ENCODE measurements around the gene VWA7. TPM values are rescaled to one million over a fixed set of nuclear protein-coding genes. Genes with fewer than 3 reads are reported as not detected.

Gene VWA7
- total and polyA plus RNA-seq, 2 donors from 2014 or later: 10.2 to 32.5 TPM

GRCh38 chr6:31744422-31744821 lies 32.7 kb downstream of the VWA7 start:
- no peaks in the 10 kb centered on the region for H3K27me3 ChIP-seq (ENCODE audit: control insufficient read depth, insufficient read depth, low read length)
- DNase-seq (no peak), FAIRE-seq (no peak)
- H3K4me1 ChIP-seq (ENCODE audit: control insufficient read depth in 2 of 3, insufficient read depth in 2 of 3, low read depth in 1 of 3, low read length in 3 of 3): peaks cover 0 to 4% (median 4%) of the 10 kb centered on the region in 3 donors
- H3K4me3 ChIP-seq (ENCODE audit: low read length in 3 of 3): no peak overlapping the region
- H3K36me3 ChIP-seq (ENCODE audit: control insufficient read depth in 2 of 3, insufficient read depth in 3 of 3, low read length in 3 of 3): peaks cover 2 to 3% (median 3%) of the 10 kb centered on the region in 3 donors
- intact Hi-C loops (cut with DNase I): no loop called here
- no peaks in the 10 kb centered on the region for H3K9me3 ChIP-seq (ENCODE audit: control insufficient read depth in 2 of 3, insufficient read depth in 1 of 3, low read length in 3 of 3)
- no peak overlapping the region for H3K27ac ChIP-seq (ENCODE audit: low read depth in 2 of 2, low read length in 2 of 2)
- no peak overlapping the region for H3K9ac ChIP-seq (ENCODE audit: low read length in 3 of 3)
- no peak for TF ChIP-seq CTCF (IDR thresholded peaks at IDR 0.05; ENCODE audit: borderline replicate concordance, extremely low read depth, insufficient read depth)

GRCh38 chr6:31742894-31743293 lies 34.2 kb downstream of the VWA7 start:
- no peaks in the 10 kb centered on the region for H3K27me3 ChIP-seq (ENCODE audit: control insufficient read depth, insufficient read depth, low read length)
- no peak for FAIRE-seq
- TF ChIP-seq CTCF (IDR thresholded peaks at IDR 0.05; ENCODE audit: borderline replicate concordance, extremely low read depth, insufficient read depth): no peak
- peaks cover 2 to 3% (median 3%) of the 10 kb centered on the region in 3 donors for H3K36me3 ChIP-seq (ENCODE audit: control insufficient read depth in 2 of 3, insufficient read depth in 3 of 3, low read length in 3 of 3)
- no peaks in the 10 kb centered on the region for H3K9me3 ChIP-seq (ENCODE audit: control insufficient read depth in 2 of 3, insufficient read depth in 1 of 3, low read length in 3 of 3)
- no peak overlapping the region for H3K27ac ChIP-seq (ENCODE audit: low read depth in 2 of 2, low read length in 2 of 2)
- H3K9ac ChIP-seq (ENCODE audit: low read length in 3 of 3): no peak overlapping the region
- no peak overlapping the region for H3K4me3 ChIP-seq (ENCODE audit: low read length in 3 of 3)
- H3K4me1 ChIP-seq (ENCODE audit: control insufficient read depth in 2 of 3, insufficient read depth in 2 of 3, low read depth in 1 of 3, low read length in 3 of 3): peaks cover 6 to 16% (median 15%) of the 10 kb centered on the region in 3 donors
- DNase-seq: no peak
- intact Hi-C loops (cut with DNase I): no loop called here

- Histone ChIP-seq H3K4me1 (ENCODE audit: control insufficient read depth in 2 of 3, insufficient read depth in 2 of 3, low read depth in 1 of 3, low read length in 3 of 3) (peaks cover 10 to 27% (median 24%) of the 10 kb centered on the region in 3 donors), H3K27ac (ENCODE audit: low read depth in 2 of 2, low read length in 2 of 2) (no peak overlapping the region), H3K9ac (ENCODE audit: low read length in 3 of 3) (no peak overlapping the region), H3K4me3 (ENCODE audit: low read length in 3 of 3) (no peak overlapping the region), H3K9me3 (ENCODE audit: control insufficient read depth in 2 of 3, insufficient read depth in 1 of 3, low read length in 3 of 3) (no peaks in the 10 kb centered on the region), H3K36me3 (ENCODE audit: control insufficient read depth in 2 of 3, insufficient read depth in 3 of 3, low read length in 3 of 3) (peaks cover 0 to 2% (median 0%) of the 10 kb centered on the region in 3 donors), H3K27me3 (ENCODE audit: control insufficient read depth, insufficient read depth, low read length) (no peaks in the 10 kb centered on the region)
- DNase-seq (peak in 1 of 5 donors; percentile 5), FAIRE-seq (no peak)
- TF ChIP-seq CTCF (IDR thresholded peaks at IDR 0.05; ENCODE audit: borderline replicate concordance, extremely low read depth, insufficient read depth): no peak
- intact Hi-C loops (cut with DNase I): no loop called here
These were observed 35.3 kb downstream of the VWA7 start for GRCh38 chr6:31741815-31742214.
